Coronary artery (tissue), 2 donors: ENCODE data around the gene DIPK1B.
A peak's percentile ranks its signal among the peaks of the same experiment; 100 is the strongest.

Source experiments
- DNase-seq: peaks from one replicate; pipeline ENCODE4 v3.0.0-alpha.2; 2017; ENCODE audit warnings: low spot score
- H3K27ac ChIP-seq, 2 donors: fragments of 200-600 bp; sonication (generic); one replicate each; pipeline ENCODE4 v1.5.1; 2016 to 2019
- H3K4me3 ChIP-seq: fragments of 200-600 bp; sonication (generic); 2 replicates; pipeline ENCODE4 v1.5.1; 2016; ENCODE audit warnings: mild to moderate bottlenecking, moderate library complexity
- TF ChIP-seq, protein P1 (sequence below): fragments of 200-600 bp; sonication (generic); IDR thresholded peaks from one replicate; pipeline ENCODE4 v1.5.1; 2019; ENCODE audit warnings: antibody characterized with exemption

Gene DIPK1B

DNA sequence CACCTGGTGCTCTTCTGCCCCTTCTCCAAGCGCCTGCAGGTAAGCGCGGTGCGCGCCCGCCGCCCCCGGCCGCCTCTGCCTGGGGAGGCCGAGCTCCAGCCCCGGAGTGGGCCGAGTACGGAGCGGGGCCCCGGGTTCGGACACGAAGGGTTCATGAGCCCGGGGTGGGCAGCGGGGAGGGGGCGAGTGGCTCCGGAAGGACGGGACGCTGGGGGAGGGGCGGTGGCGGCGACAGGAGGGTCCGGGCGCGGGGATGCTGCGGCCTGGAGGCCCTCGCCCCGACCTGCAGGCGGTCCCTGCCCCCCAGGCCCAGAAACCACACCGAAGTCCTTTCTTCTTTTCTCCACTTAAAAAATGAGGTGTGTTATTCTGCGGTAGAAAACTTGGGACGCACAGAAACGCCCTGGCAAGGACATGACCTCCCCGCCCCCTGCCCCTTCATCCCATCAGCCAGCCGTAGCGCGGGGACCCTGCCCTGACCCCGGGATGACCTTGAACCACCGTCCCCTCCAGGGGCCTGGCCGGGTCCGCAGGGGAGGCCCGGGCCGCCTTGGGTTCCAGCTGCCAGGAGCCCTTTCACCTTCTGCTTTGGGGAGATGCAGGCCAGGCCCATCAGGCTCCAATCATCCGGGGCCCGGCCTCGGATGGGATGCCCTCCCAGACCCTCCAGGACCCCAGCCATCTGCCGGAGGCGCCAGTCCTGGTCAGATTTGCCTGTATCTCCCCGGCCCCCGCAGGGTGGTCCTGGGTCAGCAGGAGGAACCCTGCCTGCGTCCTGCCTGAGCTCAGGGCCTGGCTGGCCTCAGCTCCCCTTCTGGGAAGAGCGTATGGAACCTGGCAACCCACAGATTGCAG is 545 bp downstream of the DIPK1B start:
- TF ChIP-seq, protein P1, sequence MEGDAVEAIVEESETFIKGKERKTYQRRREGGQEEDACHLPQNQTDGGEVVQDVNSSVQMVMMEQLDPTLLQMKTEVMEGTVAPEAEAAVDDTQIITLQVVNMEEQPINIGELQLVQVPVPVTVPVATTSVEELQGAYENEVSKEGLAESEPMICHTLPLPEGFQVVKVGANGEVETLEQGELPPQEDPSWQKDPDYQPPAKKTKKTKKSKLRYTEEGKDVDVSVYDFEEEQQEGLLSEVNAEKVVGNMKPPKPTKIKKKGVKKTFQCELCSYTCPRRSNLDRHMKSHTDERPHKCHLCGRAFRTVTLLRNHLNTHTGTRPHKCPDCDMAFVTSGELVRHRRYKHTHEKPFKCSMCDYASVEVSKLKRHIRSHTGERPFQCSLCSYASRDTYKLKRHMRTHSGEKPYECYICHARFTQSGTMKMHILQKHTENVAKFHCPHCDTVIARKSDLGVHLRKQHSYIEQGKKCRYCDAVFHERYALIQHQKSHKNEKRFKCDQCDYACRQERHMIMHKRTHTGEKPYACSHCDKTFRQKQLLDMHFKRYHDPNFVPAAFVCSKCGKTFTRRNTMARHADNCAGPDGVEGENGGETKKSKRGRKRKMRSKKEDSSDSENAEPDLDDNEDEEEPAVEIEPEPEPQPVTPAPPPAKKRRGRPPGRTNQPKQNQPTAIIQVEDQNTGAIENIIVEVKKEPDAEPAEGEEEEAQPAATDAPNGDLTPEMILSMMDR = no peak
- Histone ChIP-seq H3K4me3 (peak overlapping the region; percentile 64), H3K27ac (peak overlapping the region in 1 of 2 donors; percentile 43)
- no peak for DNase-seq

DNA sequence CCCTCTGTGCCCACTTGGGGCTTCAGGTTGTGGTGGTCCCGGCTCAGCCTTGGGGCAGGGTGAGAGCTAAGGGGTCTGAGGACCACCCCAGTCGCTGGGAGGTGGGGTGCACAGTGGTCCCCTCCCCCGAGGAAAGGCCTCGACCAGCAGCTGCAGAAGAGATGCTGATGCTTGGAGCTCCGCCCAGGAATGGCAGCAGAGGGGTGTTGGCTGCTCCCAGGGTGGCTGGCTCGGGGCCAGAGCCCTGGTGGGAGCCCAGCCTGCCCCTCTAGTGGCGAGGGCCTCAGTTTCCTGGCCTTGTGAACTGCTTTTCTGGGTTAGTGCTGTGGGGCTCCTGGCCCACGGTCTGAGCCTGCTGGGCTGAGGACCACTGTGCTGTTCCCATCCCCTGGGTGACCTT is 1.2 kb downstream of the DIPK1B start:
- TF ChIP-seq, protein P1 = no peak
- DNase-seq = no peak
- Histone ChIP-seq H3K4me3 (peak overlapping the region; percentile 64), H3K27ac (peak overlapping the region in 1 of 2 donors; percentile 43)

DNA sequence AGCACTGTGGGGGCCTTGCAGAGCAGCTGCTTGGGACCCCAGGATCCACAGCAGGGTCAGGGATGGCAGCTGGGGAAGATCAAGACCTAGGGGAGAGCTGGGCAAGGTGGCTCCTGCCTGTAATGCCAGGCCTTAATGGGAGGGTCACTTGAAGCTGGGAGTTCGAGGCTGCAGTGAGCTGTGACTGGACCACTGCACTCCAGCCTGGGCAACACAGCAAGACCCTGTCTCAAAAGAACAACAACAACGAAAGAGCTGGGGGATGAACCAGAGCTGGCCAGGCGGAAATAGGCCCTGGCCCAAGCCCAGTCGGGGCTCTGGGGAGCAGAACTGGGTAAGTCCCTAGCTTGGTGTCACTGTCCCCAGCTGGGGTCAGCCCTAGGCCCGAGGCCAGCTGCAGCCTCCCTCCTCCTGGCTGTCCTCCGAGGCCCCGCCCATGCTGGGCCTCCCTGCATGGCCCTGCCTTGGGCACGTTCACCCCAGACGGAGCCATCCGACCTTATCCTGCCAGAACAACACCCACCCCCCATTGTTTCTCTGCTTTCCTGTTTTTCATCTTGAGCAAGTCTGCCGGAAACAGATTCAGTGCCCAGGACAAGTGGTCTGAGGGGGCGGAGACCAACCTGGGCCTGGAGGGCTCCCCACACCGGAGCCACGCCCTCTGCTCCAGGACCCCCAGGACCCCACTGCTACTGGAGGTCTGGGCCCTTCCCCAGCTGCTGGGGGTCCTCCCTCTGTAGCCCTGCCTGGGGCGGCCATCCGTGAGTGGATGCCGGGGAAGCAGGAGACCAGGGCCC is 1.9 kb downstream of the DIPK1B start:
- TF ChIP-seq, protein P1 = no peak
- DNase-seq = no peak
- H3K27ac ChIP-seq = peak overlapping the region in 1 of 2 donors; percentile 43
- H3K4me3 ChIP-seq = no peak overlapping the region

DNA sequence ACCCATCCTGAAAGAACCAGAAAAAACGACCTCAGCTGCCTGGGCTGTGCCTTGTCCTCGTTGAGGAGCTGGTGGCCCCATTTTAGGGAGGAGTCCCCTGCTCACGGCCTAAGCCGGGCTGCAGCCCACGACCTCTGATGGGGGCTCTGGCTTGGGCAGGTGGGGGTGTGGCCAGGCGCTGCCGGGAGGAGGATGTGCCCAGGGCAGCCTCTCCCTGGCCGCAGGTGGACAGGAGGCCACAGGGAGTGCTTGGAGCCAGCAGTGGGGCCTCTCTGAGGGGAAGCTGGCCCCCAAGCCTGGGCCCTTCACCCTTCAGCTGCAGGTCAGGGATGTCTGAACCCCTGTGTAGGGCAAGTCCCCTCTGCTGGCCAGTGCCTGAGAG is 2.5 kb downstream of the DIPK1B start:
- no peak for DNase-seq
- Histone ChIP-seq H3K27ac (peak overlapping the region in 1 of 2 donors; percentile 66), H3K4me3 (no peak overlapping the region)
- TF ChIP-seq, protein P1 = no peak

DNA sequence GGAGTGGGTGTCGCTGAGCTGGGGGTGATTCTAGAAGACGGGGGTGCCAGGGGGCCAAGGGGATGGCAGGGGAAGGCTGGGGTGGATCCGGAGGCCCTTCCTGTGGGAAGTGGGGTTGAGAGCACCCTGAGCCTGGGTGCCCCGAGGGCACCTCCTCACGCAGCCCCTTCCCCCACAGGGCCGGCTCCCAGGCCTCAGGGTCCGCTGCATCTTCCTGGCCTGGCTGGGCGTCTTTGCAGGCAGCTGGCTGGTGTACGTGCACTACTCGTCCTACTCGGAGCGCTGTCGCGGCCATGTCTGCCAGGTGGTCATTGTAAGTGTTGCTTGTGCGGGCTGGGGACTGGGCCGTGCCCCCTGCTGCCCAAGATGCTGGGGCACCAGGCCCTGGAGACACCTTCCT is 5.0 kb downstream of the DIPK1B start:
- no peak overlapping the region for H3K4me3 ChIP-seq
- DNase-seq = no peak
- TF ChIP-seq, protein P1 = no peak
- no peak overlapping the region for H3K27ac ChIP-seq

DNA sequence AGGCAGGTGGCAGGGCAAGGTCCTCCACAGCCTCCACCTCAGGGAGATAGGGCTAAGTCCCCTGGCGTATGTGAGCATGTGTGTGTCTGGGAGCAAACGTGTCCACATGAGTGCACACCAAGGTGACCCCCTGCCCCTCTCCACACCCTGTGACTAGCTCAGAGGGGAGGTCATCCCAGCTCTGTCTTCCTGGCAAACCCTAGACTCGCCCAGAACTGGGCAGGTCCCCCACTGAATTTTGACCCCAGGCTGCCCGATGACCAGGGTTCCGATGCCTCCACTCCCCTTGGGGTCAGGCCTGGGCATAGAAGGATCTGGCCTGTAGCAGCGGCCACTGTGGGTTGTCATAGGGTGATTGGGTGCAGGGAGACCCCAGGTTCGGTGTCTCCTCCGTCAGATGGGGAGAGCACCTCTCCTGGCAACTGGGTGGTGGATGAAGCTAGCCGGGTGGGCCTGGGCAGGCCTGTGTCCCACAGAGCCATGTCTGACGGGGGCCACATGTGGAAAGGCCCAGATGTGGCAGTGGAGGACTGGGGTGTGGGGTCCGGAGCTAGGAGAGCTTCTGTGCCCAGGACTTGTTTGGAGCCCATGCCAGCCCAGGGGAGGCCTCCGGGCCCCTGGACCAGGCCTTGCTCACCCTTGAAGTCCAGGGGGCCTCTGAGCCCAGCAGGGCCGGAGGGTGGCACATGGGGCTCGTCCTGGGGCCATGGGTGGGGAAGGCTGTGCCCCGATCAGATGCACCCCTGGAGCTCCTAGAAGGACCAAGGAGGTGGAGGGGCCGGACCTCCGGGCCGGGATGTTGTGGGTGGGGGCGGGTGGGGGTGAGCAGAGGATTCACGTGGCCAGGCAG is 6.2 kb downstream of the DIPK1B start:
- no peak for DNase-seq
- TF ChIP-seq, protein P1 = no peak
- Histone ChIP-seq H3K27ac (peak overlapping the region in 1 of 2 donors; percentile 20), H3K4me3 (no peak overlapping the region)
